HUES6 (cell line): ENCODE measurements around the gene ACKR2.
"Not testable (repeated sequence)": the region's sequence is repeated elsewhere in the genome, so short reads cannot be mapped to it uniquely, and the experiment has no call there.

ENCODE experiments used
- H3K27ac ChIP-seq: 2 replicates; pipeline ENCODE4 v1.7.0; 2013; ENCODE audit warnings: low read depth, mild to moderate bottlenecking, low read length, inconsistent platforms
- H3K27me3 ChIP-seq: 2 replicates; pipeline ENCODE4 v1.6.1; 2013; ENCODE audit warnings: low read length; ENCODE audit not compliant: control insufficient read depth, insufficient read depth
- H3K36me3 ChIP-seq: 2 replicates; pipeline ENCODE4 v1.6.1; 2013; ENCODE audit warnings: low read length; ENCODE audit not compliant: control insufficient read depth, insufficient read depth
- H3K4me1 ChIP-seq: 2 replicates; pipeline ENCODE4 v1.6.1; 2013; ENCODE audit warnings: low read length; ENCODE audit not compliant: control insufficient read depth, insufficient read depth
- H3K4me3 ChIP-seq: 2 replicates; pipeline ENCODE4 v1.5.1; 2013; ENCODE audit warnings: low read depth, low read length
- H3K9ac ChIP-seq: one replicate; pipeline ENCODE4 v1.6.1; 2013; ENCODE audit warnings: mild to moderate bottlenecking, low read length
- H3K9me3 ChIP-seq: 2 replicates; pipeline ENCODE4 v1.6.1; 2013; ENCODE audit warnings: low read depth, low read length; ENCODE audit not compliant: control insufficient read depth, insufficient read depth

ACKR2 gene

GRCh38 chr3:42877881-42878280 is 68.6 kb downstream of the ACKR2 start:
- H3K27ac ChIP-seq = no peak overlapping the region
- no peak overlapping the region for H3K9ac ChIP-seq
- peaks cover 11% of the 10 kb centered on the region for H3K4me1 ChIP-seq
- no peaks in the 10 kb centered on the region for H3K9me3 ChIP-seq
- 0 out of 2 replicates have a peak, but pooled peaks cover 5% of the 10 kb centered on the region for H3K27me3 ChIP-seq
- H3K36me3 ChIP-seq = no peaks in the 10 kb centered on the region
- no peak overlapping the region for H3K4me3 ChIP-seq

GRCh38 chr3:42880183-42880582 is 70.9 kb downstream of the ACKR2 start:
- no peak overlapping the region for H3K27ac ChIP-seq
- no peaks in the 10 kb centered on the region for H3K36me3 ChIP-seq
- H3K27me3 ChIP-seq = 0 out of 2 replicates have a peak, but pooled peaks cover 5% of the 10 kb centered on the region
- peaks cover 15% of the 10 kb centered on the region for H3K4me1 ChIP-seq
- H3K9me3 ChIP-seq = no peaks in the 10 kb centered on the region
- H3K9ac ChIP-seq = no peak overlapping the region
- H3K4me3 ChIP-seq = peak overlapping the region; percentile 57

GRCh38 chr3:42880601-42881451 is 71.6 kb downstream of the ACKR2 start:
- peaks cover 18% of the 10 kb centered on the region for H3K4me1 ChIP-seq
- H3K9ac ChIP-seq = peak overlapping the region; percentile 60
- H3K27ac ChIP-seq = no peak overlapping the region; the same call in 1 of the 2 replicates
- H3K36me3 ChIP-seq = no peaks in the 10 kb centered on the region
- 0 out of 2 replicates have a peak, but pooled peaks cover 5% of the 10 kb centered on the region for H3K27me3 ChIP-seq
- peak overlapping the region; percentile 57 for H3K4me3 ChIP-seq
- H3K9me3 ChIP-seq = no peaks in the 10 kb centered on the region

GRCh38 chr3:42883251-42883930 is 74.1 kb downstream of the ACKR2 start:
- H3K36me3 ChIP-seq, H3K9me3 ChIP-seq, H3K4me3 ChIP-seq, H3K27me3 ChIP-seq, H3K9ac ChIP-seq, H3K27ac ChIP-seq: not testable (repeated sequence)
- H3K4me1 ChIP-seq = peaks cover 26% of the 10 kb centered on the region

- Histone ChIP-seq H3K9me3 (no peaks in the 10 kb centered on the region), H3K27me3 (no peaks in the 10 kb centered on the region), H3K4me3 (no peak overlapping the region), H3K27ac (no peak overlapping the region), H3K9ac (no peak overlapping the region), H3K36me3 (no peaks in the 10 kb centered on the region), H3K4me1 (peaks cover 26% of the 10 kb centered on the region)
Observed at GRCh38 chr3:42884324-42884723, 75.1 kb downstream of the ACKR2 start.

- Histone ChIP-seq H3K9ac (no peak overlapping the region), H3K27me3 (no peaks in the 10 kb centered on the region), H3K9me3 (no peaks in the 10 kb centered on the region), H3K27ac (no peak overlapping the region), H3K4me1 (peaks cover 32% of the 10 kb centered on the region), H3K4me3 (no peak overlapping the region), H3K36me3 (no peaks in the 10 kb centered on the region)
Observed at GRCh38 chr3:42886294-42886822, 77.1 kb downstream of the ACKR2 start.

- Histone ChIP-seq H3K4me1 (peaks cover 35% of the 10 kb centered on the region), H3K27me3 (no peaks in the 10 kb centered on the region), H3K27ac (no peak overlapping the region), H3K36me3 (no peaks in the 10 kb centered on the region), H3K9me3 (no peaks in the 10 kb centered on the region), H3K9ac (no peak overlapping the region), H3K4me3 (no peak overlapping the region)
Observed at GRCh38 chr3:42887084-42887483, 77.8 kb downstream of the ACKR2 start.

GRCh38 chr3:42891042-42891441 is 81.8 kb downstream of the ACKR2 start:
- H3K9me3 ChIP-seq = no peaks in the 10 kb centered on the region
- no peaks in the 10 kb centered on the region for H3K36me3 ChIP-seq
- peak overlapping the region; percentile 94 for H3K27ac ChIP-seq
- H3K4me3 ChIP-seq = no peak overlapping the region
- H3K4me1 ChIP-seq = peaks cover 39% of the 10 kb centered on the region
- peak overlapping the region; percentile 25 for H3K9ac ChIP-seq
- H3K27me3 ChIP-seq = no peaks in the 10 kb centered on the region

GRCh38 chr3:42892169-42892568 is 82.9 kb downstream of the ACKR2 start:
- peak overlapping the region; percentile 94 for H3K27ac ChIP-seq
- H3K9me3 ChIP-seq = no peaks in the 10 kb centered on the region
- H3K36me3 ChIP-seq = no peaks in the 10 kb centered on the region
- no peaks in the 10 kb centered on the region for H3K27me3 ChIP-seq
- H3K4me1 ChIP-seq = peaks cover 32% of the 10 kb centered on the region
- H3K9ac ChIP-seq = no peak overlapping the region
- no peak overlapping the region for H3K4me3 ChIP-seq

- Histone ChIP-seq H3K9me3 (0 out of 2 replicates have a peak, but pooled peaks cover 3% of the 10 kb centered on the region), H3K4me3 (no peak overlapping the region), H3K4me1 (peaks cover 32% of the 10 kb centered on the region), H3K9ac (no peak overlapping the region), H3K36me3 (no peaks in the 10 kb centered on the region), H3K27ac (no peak overlapping the region), H3K27me3 (no peaks in the 10 kb centered on the region)
Observed at GRCh38 chr3:42892807-42893206, 83.6 kb downstream of the ACKR2 start.
